ENCODE measurements around the gene CYTH3.

DNA sequence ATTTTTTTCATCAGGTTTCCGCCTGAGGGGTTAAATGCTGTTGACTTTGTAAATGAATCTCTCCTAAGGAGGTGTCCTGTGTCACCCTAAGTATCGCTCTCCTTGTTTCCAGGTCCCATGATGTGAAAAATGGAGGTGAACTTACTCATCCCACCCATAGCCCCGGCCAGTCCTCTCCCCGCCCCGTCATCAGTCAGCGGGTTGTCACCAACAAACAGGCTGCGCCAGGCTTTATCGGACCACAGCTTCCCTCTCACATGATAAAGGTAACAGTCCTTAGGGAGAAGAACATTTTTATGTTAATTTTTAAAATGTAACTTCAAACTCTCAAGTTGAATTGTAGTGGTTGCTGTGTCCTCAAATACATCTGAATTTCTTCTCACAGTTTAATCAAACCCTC, 124.8 kb downstream of the CYTH3 start:
- TF ChIP-seq, protein P1, sequence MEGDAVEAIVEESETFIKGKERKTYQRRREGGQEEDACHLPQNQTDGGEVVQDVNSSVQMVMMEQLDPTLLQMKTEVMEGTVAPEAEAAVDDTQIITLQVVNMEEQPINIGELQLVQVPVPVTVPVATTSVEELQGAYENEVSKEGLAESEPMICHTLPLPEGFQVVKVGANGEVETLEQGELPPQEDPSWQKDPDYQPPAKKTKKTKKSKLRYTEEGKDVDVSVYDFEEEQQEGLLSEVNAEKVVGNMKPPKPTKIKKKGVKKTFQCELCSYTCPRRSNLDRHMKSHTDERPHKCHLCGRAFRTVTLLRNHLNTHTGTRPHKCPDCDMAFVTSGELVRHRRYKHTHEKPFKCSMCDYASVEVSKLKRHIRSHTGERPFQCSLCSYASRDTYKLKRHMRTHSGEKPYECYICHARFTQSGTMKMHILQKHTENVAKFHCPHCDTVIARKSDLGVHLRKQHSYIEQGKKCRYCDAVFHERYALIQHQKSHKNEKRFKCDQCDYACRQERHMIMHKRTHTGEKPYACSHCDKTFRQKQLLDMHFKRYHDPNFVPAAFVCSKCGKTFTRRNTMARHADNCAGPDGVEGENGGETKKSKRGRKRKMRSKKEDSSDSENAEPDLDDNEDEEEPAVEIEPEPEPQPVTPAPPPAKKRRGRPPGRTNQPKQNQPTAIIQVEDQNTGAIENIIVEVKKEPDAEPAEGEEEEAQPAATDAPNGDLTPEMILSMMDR (optimal IDR thresholded peaks at IDR 0.05 in 1 of 3, IDR thresholded peaks at IDR 0.05 in 1 of 3, conservative IDR thresholded peaks at IDR 0.05 in 1 of 3; ENCODE audit: extremely low read depth in 1 of 3, insufficient read depth in 2 of 3, low read length in 3 of 3) = no peak
- TF ChIP-seq EZH2 (IDR thresholded peaks at IDR 0.05; ENCODE audit: low read length) = no peak
